ENCODE data around the gene KCNH4. TPM values are rescaled to one million over a fixed set of nuclear protein-coding genes. Genes with fewer than 3 reads are reported as not detected.

Gene KCNH4
- total RNA-seq, 1 donor from 2014 or later = not detected

DNA sequence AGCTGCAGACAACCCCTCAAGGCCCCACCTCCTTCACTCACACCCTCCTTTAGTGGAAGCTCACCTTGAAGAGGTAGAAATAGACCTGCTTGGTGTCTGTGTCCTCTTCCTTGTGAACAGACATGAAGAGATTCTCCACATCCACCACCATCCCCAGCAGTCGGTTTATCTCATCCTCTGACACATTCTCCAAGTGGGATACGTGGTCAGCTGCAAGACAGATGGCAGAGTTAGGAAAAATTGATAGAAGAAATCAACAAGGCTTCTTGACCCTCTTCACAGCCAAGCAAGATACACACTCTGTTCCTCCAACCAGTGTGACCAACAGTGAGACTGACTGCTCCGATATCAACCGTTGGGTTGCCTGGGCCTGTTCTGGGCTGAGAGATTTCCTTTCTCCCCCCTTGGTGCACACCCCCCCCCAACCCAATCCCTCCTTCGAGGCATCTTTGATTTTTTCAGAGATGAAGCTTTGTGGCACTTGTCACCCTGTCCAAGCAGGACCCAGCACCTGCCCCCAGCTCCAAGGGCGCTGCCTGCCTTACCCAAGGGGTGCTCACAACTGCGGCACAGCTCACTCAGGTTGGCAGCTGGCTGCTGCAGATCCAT, 60.7 kb downstream of the KCNH4 start:
- no peak for DNase-seq (ENCODE audit: low spot score)
- ATAC-seq = no peak

- DNase-seq (ENCODE audit: low spot score) = no peak
These were observed 61.6 kb downstream of the KCNH4 start for GRCh38 chr17:42119301-42119700.

DNA sequence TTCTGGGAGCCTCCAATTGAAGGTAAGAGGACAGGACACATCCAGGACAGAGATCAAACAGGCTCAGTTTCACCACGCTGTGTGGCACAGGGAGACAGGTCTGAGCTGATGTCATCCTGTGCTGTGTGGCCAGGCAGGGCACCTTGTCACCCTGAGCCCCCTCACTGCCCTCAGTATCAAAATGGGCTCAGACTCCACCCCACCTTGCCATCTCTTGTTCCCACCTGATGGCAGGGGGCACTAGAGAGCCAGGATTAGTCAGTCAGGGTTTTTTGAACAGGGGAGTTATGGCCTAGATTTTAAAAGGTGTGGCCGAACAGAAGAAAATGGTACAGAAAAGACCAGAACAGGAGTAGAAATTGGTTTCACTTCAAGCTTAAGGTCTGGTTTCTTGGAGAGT, 62.4 kb downstream of the KCNH4 start:
- ATAC-seq (no peak), DNase-seq (ENCODE audit: low spot score) (no peak)

More at GRCh38 chr17:42119301-42119700, 61.6 kb downstream of the KCNH4 start:
- ATAC-seq = no peak

GRCh38 chr17:42118126-42118510, 62.8 kb downstream of the KCNH4 start:
- DNase-seq (ENCODE audit: low spot score) (no peak), ATAC-seq (no peak)

GRCh38 chr17:42117397-42118125, 63.4 kb downstream of the KCNH4 start:
- DNase-seq (ENCODE audit: low spot score) = no peak
- ATAC-seq = no peak

- ATAC-seq (peak; percentile 63), DNase-seq (ENCODE audit: low spot score) (peak; percentile 86)
These were observed 64.1 kb downstream of the KCNH4 start for GRCh38 chr17:42116705-42117396.

DNA sequence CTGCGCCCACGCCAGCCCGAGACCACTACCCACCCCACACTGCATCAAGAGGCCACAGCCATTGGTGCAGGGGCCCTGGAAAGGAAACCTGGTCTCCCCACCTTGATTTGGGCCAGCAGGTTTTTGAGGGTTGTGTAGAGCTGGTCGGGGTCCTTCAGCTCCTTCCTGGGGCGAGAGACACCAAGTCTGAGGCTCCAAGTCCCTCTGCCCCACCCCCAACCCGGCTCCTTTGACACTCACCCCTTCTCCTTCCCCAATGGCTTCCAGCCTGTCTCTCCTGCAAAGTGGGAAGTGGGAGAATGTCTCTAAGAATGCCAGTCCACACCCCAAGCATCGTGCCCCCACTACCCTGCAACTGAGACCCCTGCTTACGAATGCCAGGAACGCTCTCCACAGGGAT, 66.8 kb downstream of the KCNH4 start:
- DNase-seq (ENCODE audit: low spot score) (no peak), ATAC-seq (no peak)

GRCh38 chr17:42113293-42114069, 67.5 kb downstream of the KCNH4 start:
- no peak for DNase-seq (ENCODE audit: low spot score)

GRCh38 chr17:42112552-42113176, 68.3 kb downstream of the KCNH4 start, which contains the start of gene DHX58:
Gene DHX58 (minus strand): TSS chr17:42112714. CDS start chr17:42111892, 822 bp downstream.
- ATAC-seq (peak; percentile 74), DNase-seq (ENCODE audit: low spot score) (peak; percentile 77)

More at GRCh38 chr17:42113293-42114069, 67.5 kb downstream of the KCNH4 start:
- no peak for ATAC-seq

- ATAC-seq (peak; percentile 34), DNase-seq (ENCODE audit: low spot score) (no peak)
These were observed 68.9 kb downstream of the KCNH4 start for GRCh38 chr17:42111871-42112551.

GRCh38 chr17:42111265-42111636, 69.7 kb downstream of the KCNH4 start:
- ATAC-seq (peak; percentile 64), DNase-seq (ENCODE audit: low spot score) (peak; percentile 93)

DNA sequence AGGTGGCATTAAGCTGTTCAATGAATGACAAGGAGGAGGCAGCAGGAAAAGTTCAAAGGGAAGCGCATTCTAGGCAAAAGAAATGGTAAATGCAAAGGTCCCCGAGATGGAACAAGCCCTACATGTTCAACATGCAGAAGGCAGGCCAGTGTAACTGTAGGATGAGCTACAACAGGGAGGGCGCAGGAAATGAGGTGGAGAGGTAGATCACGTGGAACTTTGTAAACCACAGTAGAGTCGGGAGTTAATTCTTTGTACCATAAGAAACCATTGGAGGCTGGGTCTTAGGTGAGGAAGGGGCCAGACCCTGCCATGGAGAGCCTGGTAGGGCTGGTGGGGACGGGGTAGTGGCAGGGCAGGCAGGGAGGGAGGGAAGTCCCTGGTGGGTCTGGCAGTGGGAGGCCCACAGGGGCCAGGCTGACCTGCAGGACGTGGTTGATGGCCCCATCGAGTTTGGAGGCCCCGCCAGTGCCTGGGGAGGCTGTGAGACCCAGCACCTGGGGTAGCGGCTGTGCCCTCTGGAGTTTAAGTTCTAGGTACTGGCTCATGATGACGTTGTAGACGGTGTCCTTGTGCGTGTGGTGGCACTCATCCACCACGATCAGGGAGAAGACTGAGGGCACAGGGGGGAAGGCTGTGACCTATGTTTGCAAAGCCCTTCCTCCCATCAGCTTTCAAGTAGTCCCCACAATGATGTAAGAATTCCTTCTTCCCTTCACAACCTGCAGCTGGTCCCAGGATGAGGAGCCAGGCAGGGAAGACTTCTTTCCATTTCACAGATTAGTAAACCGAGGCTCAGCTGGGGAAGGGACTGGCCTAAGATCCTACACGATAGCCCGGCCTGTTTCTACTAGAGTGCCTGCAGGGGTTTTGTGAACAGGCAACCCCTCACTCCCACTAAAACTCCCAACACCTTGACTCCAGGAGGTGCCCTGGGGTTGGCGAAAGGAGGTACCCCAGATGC, 70.4 kb downstream of the KCNH4 start:
- DNase-seq (ENCODE audit: low spot score) = no peak
- no peak for ATAC-seq

DNA sequence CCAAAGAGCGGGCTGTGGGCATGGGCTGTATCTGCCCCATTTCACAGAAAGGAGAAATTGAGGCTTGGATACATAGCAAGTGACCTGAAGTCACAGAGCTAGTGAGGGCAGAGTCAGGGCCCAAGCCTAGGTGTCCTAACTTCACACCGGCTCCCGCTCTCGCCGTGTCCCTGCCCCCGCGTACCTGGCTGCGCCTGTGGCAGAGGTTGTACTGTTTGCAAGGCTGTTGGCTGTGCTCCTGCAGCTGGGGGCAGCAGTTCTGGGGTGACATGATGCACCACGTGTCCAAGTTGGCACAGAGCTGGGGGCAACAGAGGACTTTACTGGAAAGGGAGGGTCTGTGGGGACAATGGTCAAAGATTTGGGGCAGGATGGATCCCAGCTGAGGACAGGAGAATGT, 71.9 kb downstream of the KCNH4 start:
- peak; percentile 36 for ATAC-seq
- peak; percentile 80 for DNase-seq (ENCODE audit: low spot score)

- ATAC-seq = no peak
These were observed 73.1 kb downstream of the KCNH4 start for GRCh38 chr17:42107597-42108576.

GRCh38 chr17:42107124-42107523, 73.8 kb downstream of the KCNH4 start:
- ATAC-seq (no peak), DNase-seq (ENCODE audit: low spot score) (no peak)

More at GRCh38 chr17:42107597-42108576, 73.1 kb downstream of the KCNH4 start:
- DNase-seq (ENCODE audit: low spot score) = no peak
